A673 (cell line): Measurements from ENCODE around the gene PEX3. TPM values are rescaled to one million over a fixed set of nuclear protein-coding genes. Genes with fewer than 3 reads are reported as not detected.

Experiments
- BruUV-seq: library from RNA; stranded (reverse); fragments of 400-500 nt; replicated peaks from 2 replicates; lab custom pipeline; 2021; lab: Mats Ljungman, UMichigan
- CTCF ChIA-PET: fragments of 300-600 bp; sonication (Branson Sonifier 250); formaldehyde crosslinking; loops from one replicate; lab custom pipeline; 2022; ENCODE audit warnings: antibody characterized with exemption; lab: Charles Lee
- POLR2A ChIA-PET: fragments of 300-600 bp; sonication (Branson Sonifier 250); formaldehyde crosslinking; loops from one replicate; lab custom pipeline; 2022; ENCODE audit warnings: antibody characterized with exemption; ENCODE audit not compliant: low non-redundant PET; lab: Charles Lee
- DNase-seq: peaks from one replicate; pipeline ENCODE4 v3.0.0-alpha.2; 2015; ENCODE audit warnings: low spot score
- H3K27ac ChIP-seq: fragments of 200-600 bp; sonication (generic); 2 replicates; pipeline ENCODE4 v1.5.1; 2016; ENCODE audit warnings: mixed run types, low read depth, mild to moderate bottlenecking, mixed read lengths, antibody characterized with exemption, low read length; ENCODE audit not compliant: poor library complexity, severe bottlenecking
- H3K27me3 ChIP-seq: fragments of 200-600 bp; sonication (generic); replicated peaks from 2 replicates; pipeline ENCODE4 v1.6.1; 2017; ENCODE audit warnings: mixed run types, low read depth, mild to moderate bottlenecking, mixed read lengths, antibody characterized with exemption, low read length; ENCODE audit not compliant: insufficient read depth, poor library complexity
- H3K36me3 ChIP-seq: fragments of 200-600 bp; sonication (generic); 2 replicates; pipeline ENCODE4 v1.6.1; 2016; ENCODE audit warnings: mixed run types, mild to moderate bottlenecking, mixed read lengths, antibody characterized with exemption, low read length; ENCODE audit not compliant: insufficient read depth, poor library complexity, severe bottlenecking
- H3K4me1 ChIP-seq: fragments of 200-600 bp; sonication (generic); 2 replicates; pipeline ENCODE4 v1.6.1; 2017; ENCODE audit warnings: mixed run types, mild to moderate bottlenecking, mixed read lengths, antibody characterized with exemption, low read length; ENCODE audit not compliant: insufficient read depth, poor library complexity, severe bottlenecking
- H3K4me3 ChIP-seq: fragments of 200-600 bp; sonication (generic); 2 replicates; pipeline ENCODE4 v1.5.1; 2016; ENCODE audit warnings: low read depth, mixed run types, mild to moderate bottlenecking, mixed read lengths, low read length; ENCODE audit not compliant: poor library complexity, severe bottlenecking
- H3K9me3 ChIP-seq: fragments of 200-600 bp; sonication (generic); 2 replicates; pipeline ENCODE4 v1.6.1; 2016; ENCODE audit warnings: mixed run types, low read depth, mild to moderate bottlenecking, mixed read lengths, antibody characterized with exemption, low read length; ENCODE audit not compliant: poor library complexity, severe bottlenecking
- CTCF ChIP-seq: fragments of 300-800, 200-600 bp; sonication (generic); conservative IDR thresholded peaks from 2 replicates; pipeline ENCODE4 v1.5.1; 2017; ENCODE audit warnings: low read depth, mild to moderate bottlenecking, antibody characterized with exemption, low read length, moderate library complexity, mixed read lengths
- EZH2 ChIP-seq: fragments of 200-600 bp; sonication (generic); IDR thresholded peaks from 2 replicates; pipeline ENCODE4 v1.6.1; 2017; ENCODE audit warnings: borderline replicate concordance, low read depth, mild to moderate bottlenecking, mixed read lengths, antibody characterized with exemption, low read length; ENCODE audit not compliant: poor library complexity, severe bottlenecking
- intact Hi-C: fragments of 100-400 bp; cut with micrococcal nuclease; formaldehyde crosslinking; loops from one replicate; pipeline ENCODE4 v1.10.0; 2022; ENCODE audit not compliant: unreplicated experiment
- total RNA-seq: library from RNA; stranded (reverse); gene quantifications from 2 replicates; pipeline ENCODE4 v1.2.3, GENCODE V29; 2021

PEX3 gene
- total RNA-seq, 1 experiment from 2014 or later = 19.0 TPM

GRCh38 chr6:143402721-143403336 is 47.8 kb upstream of the PEX3 start:
- H3K27me3 ChIP-seq = no peaks in the 10 kb centered on the region
- H3K27ac ChIP-seq = no peak overlapping the region
- no peaks in the 10 kb centered on the region for H3K9me3 ChIP-seq
- no peak for DNase-seq
- no peaks in the 10 kb centered on the region for H3K36me3 ChIP-seq
- intact Hi-C loops = no loop called here
- no peak for TF ChIP-seq EZH2
- TF ChIP-seq CTCF = no peak
- no peak overlapping the region for H3K4me3 ChIP-seq
- H3K4me1 ChIP-seq = no peaks in the 10 kb centered on the region
- CTCF ChIA-PET = no interaction called here
- BruUV-seq = no TSS peak
- POLR2A ChIA-PET = no interaction called here

- no peak overlapping the region for H3K27ac ChIP-seq
- intact Hi-C loops = no loop called here
- H3K4me1 ChIP-seq = no peaks in the 10 kb centered on the region
- BruUV-seq = no TSS peak
- no peak overlapping the region for H3K4me3 ChIP-seq
- CTCF ChIA-PET = no interaction called here
- DNase-seq = no peak
- H3K27me3 ChIP-seq = no peaks in the 10 kb centered on the region
- POLR2A ChIA-PET = no interaction called here
- H3K36me3 ChIP-seq = no peaks in the 10 kb centered on the region
- no peak for TF ChIP-seq EZH2
- TF ChIP-seq CTCF = no peak
- no peaks in the 10 kb centered on the region for H3K9me3 ChIP-seq
Observed at GRCh38 chr6:143405373-143406154, 45.0 kb upstream of the PEX3 start.

- intact Hi-C loops = no loop called here
- no peaks in the 10 kb centered on the region for H3K4me1 ChIP-seq
- CTCF ChIA-PET = no interaction called here
- DNase-seq = no peak
- H3K4me3 ChIP-seq = no peak overlapping the region
- H3K36me3 ChIP-seq = no peaks in the 10 kb centered on the region
- BruUV-seq = no TSS peak
- POLR2A ChIA-PET = no interaction called here
- H3K27ac ChIP-seq = no peak overlapping the region
- TF ChIP-seq EZH2 = no peak
- no peak for TF ChIP-seq CTCF
- no peaks in the 10 kb centered on the region for H3K9me3 ChIP-seq
- no peaks in the 10 kb centered on the region for H3K27me3 ChIP-seq
Observed at GRCh38 chr6:143406673-143407072, 43.9 kb upstream of the PEX3 start.
